Measurements from ENCODE around the gene ZCCHC7.

ZCCHC7 gene

GRCh38 chr9:37082214-37082765 lies 38.1 kb upstream of the ZCCHC7 start:
- Histone ChIP-seq H3K4me3 (replicated peaks; ENCODE audit: insufficient read depth, low read length) (no peak overlapping the region), H3K27me3 (ENCODE audit: insufficient read depth, poor library complexity, severe bottlenecking) (no peaks in the 10 kb centered on the region), H3K27ac (replicated peaks) (no peak overlapping the region)
- TF ChIP-seq POLR2AphosphoS5 (IDR thresholded peaks at IDR 0.05; ENCODE audit: low read depth) (no peak), REST (IDR thresholded peaks at IDR 0.05; ENCODE audit: insufficient replicate concordance, low read depth) (no peak), SPI1 (IDR thresholded peaks at IDR 0.05; ENCODE audit: borderline replicate concordance, low read depth) (no peak), GABPA (IDR thresholded peaks at IDR 0.05; ENCODE audit: low read depth) (no peak)
- TF ChIP-seq, protein P1, sequence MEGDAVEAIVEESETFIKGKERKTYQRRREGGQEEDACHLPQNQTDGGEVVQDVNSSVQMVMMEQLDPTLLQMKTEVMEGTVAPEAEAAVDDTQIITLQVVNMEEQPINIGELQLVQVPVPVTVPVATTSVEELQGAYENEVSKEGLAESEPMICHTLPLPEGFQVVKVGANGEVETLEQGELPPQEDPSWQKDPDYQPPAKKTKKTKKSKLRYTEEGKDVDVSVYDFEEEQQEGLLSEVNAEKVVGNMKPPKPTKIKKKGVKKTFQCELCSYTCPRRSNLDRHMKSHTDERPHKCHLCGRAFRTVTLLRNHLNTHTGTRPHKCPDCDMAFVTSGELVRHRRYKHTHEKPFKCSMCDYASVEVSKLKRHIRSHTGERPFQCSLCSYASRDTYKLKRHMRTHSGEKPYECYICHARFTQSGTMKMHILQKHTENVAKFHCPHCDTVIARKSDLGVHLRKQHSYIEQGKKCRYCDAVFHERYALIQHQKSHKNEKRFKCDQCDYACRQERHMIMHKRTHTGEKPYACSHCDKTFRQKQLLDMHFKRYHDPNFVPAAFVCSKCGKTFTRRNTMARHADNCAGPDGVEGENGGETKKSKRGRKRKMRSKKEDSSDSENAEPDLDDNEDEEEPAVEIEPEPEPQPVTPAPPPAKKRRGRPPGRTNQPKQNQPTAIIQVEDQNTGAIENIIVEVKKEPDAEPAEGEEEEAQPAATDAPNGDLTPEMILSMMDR (IDR thresholded peaks at IDR 0.05; ENCODE audit: insufficient read depth, low read length) = no peak
- no peak for DNase-seq (ENCODE audit: low read depth in 1 of 2, low spot score in 1 of 2)

DNA sequence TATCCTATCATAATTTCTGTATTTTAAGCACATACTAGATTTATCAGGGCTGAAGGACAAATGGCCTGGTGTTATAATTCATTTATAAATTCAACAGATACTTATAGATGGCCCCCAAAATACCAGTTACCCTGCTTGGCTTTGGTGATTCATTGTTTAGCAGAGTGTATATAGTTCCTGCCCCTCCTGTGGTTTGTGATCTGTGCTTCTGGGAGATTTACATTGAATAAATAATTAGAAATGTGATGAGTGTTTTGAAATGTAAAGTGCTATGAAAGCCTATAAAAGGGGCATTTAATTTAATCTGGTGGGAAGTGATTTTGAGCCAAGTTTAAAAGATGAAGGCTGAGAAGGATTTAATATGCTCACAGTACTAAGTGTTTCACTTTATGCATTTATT lies 36.7 kb upstream of the ZCCHC7 start:
- H3K27ac ChIP-seq (replicated peaks) = no peak overlapping the region
- no peaks in the 10 kb centered on the region for H3K27me3 ChIP-seq (ENCODE audit: insufficient read depth, poor library complexity, severe bottlenecking)
- no peak for TF ChIP-seq GABPA (IDR thresholded peaks at IDR 0.05; ENCODE audit: low read depth)
- no peak for TF ChIP-seq POLR2AphosphoS5 (IDR thresholded peaks at IDR 0.05; ENCODE audit: low read depth)
- TF ChIP-seq, protein P1 (IDR thresholded peaks at IDR 0.05; ENCODE audit: insufficient read depth, low read length) = no peak
- TF ChIP-seq SPI1 (IDR thresholded peaks at IDR 0.05; ENCODE audit: borderline replicate concordance, low read depth) = no peak
- no peak for TF ChIP-seq REST (IDR thresholded peaks at IDR 0.05; ENCODE audit: insufficient replicate concordance, low read depth)
- no peak for DNase-seq (ENCODE audit: low read depth in 1 of 2, low spot score in 1 of 2)
- no peak overlapping the region for H3K4me3 ChIP-seq (replicated peaks; ENCODE audit: insufficient read depth, low read length)

GRCh38 chr9:37085233-37085632 lies 35.1 kb upstream of the ZCCHC7 start:
- DNase-seq (ENCODE audit: low read depth in 1 of 2, low spot score in 1 of 2) = no peak

More at GRCh38 chr9:37085233-37085632, 35.1 kb upstream of the ZCCHC7 start:
- Histone ChIP-seq H3K27ac (replicated peaks) (no peak overlapping the region), H3K4me3 (replicated peaks; ENCODE audit: insufficient read depth, low read length) (no peak overlapping the region), H3K27me3 (ENCODE audit: insufficient read depth, poor library complexity, severe bottlenecking) (no peaks in the 10 kb centered on the region)
- TF ChIP-seq, protein P1 (IDR thresholded peaks at IDR 0.05; ENCODE audit: insufficient read depth, low read length) = no peak
- TF ChIP-seq POLR2AphosphoS5 (IDR thresholded peaks at IDR 0.05; ENCODE audit: low read depth) (no peak), GABPA (IDR thresholded peaks at IDR 0.05; ENCODE audit: low read depth) (no peak), REST (IDR thresholded peaks at IDR 0.05; ENCODE audit: insufficient replicate concordance, low read depth) (no peak), SPI1 (IDR thresholded peaks at IDR 0.05; ENCODE audit: borderline replicate concordance, low read depth) (no peak)

All from HL-60 (cell line).